Measurements from ENCODE around the gene ASXL2.
A peak's percentile ranks its signal among the peaks of the same experiment; 100 is the strongest.
"Not testable (repeated sequence)": the region's sequence is repeated elsewhere in the genome, so short reads cannot be mapped to it uniquely, and the experiment has no call there.

The ASXL2 gene

DNA sequence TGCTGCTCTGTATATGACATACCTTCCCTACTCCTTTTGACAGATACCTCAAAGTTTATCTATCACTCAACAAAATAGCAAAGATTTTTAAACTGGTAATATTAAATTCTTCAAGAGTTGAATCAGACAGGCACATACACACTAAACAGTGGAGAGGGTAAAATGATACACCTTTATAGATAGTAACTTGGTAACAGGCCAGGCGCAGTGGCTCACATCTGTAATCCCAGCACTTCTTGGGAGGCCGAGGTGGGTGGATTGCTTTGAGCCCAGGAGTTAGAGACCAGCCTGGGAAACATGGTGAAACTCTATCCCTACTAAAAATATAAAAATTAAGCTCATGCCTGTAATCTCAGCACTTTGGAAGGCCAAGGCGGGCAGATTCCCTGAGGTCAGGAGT is 23.2 kb downstream of the ASXL2 start:
- DNase-seq (ENCODE audit: low spot score in 2 of 2) (no peak), ATAC-seq (no peak)
- H3K27ac Mint-ChIP-seq: peak overlapping the region; percentile 92
- peaks cover 18% of the 10 kb centered on the region for H3K36me3 Mint-ChIP-seq
- peaks cover 48% of the 10 kb centered on the region for H3K4me1 Mint-ChIP-seq
- no peaks in the 10 kb centered on the region for H3K9me3 Mint-ChIP-seq
- no peak overlapping the region for H3K4me3 Mint-ChIP-seq

DNA sequence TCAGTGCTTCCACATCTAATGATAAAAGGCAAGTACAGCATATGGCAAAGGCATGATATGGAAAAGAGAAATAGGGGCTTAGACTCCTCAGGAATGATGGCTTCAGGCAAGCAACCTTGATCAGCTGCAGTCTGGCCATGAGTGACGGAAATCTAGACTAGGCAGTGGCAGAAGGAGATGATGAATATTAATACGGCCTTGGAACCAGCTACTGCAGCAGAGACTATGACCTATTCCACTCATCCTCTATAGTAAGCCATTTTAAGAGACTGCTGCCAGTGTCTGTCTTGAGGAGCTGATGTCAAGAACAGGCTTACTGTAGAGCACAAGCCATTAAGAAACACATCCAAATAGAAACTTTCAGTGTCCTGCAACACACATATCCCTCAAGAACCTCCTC is 23.7 kb downstream of the ASXL2 start:
- DNase-seq (ENCODE audit: low spot score in 2 of 2): no peak
- Mint-ChIP-seq H3K4me3 (no peak overlapping the region), H3K36me3 (peaks cover 18% of the 10 kb centered on the region), H3K27ac (peak overlapping the region; percentile 92), H3K4me1 (peaks cover 48% of the 10 kb centered on the region), H3K9me3 (no peaks in the 10 kb centered on the region)
- no peak for ATAC-seq

DNA sequence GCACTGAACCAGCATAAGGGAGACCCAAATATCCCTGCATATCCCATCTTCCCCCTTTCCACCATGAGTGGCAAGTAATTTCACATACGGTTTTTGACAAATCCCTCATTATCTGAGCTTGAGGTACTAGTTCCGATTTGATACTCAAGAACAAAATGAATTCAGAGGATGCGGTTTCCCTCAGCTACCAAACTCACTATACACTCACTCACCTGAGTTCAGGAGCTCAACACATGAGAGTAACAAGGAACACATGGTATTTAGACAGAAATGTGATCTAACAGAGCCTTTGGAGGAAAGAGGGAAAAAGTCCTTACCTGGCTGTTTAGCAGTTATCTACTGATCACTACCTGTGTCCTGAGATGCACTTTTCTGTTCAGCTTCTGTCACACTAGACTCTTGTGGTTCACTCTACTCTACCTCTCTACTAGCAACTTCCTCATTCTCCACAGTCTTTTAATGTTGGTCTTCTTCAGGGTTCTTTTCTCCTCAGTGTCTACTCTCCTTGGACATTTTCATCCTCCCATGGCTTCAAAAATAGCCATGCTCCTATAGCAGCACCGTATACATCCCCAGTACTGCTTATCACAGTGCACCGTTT is 25.1 kb downstream of the ASXL2 start:
- peak overlapping the region; percentile 92 for H3K27ac Mint-ChIP-seq
- peaks cover 48% of the 10 kb centered on the region for H3K4me1 Mint-ChIP-seq
- no peak for DNase-seq (ENCODE audit: low spot score in 2 of 2)
- H3K36me3 Mint-ChIP-seq: peaks cover 23% of the 10 kb centered on the region
- H3K9me3 Mint-ChIP-seq: no peaks in the 10 kb centered on the region
- peak overlapping the region; percentile 69 for H3K4me3 Mint-ChIP-seq
- peak; percentile 32 for ATAC-seq

DNA sequence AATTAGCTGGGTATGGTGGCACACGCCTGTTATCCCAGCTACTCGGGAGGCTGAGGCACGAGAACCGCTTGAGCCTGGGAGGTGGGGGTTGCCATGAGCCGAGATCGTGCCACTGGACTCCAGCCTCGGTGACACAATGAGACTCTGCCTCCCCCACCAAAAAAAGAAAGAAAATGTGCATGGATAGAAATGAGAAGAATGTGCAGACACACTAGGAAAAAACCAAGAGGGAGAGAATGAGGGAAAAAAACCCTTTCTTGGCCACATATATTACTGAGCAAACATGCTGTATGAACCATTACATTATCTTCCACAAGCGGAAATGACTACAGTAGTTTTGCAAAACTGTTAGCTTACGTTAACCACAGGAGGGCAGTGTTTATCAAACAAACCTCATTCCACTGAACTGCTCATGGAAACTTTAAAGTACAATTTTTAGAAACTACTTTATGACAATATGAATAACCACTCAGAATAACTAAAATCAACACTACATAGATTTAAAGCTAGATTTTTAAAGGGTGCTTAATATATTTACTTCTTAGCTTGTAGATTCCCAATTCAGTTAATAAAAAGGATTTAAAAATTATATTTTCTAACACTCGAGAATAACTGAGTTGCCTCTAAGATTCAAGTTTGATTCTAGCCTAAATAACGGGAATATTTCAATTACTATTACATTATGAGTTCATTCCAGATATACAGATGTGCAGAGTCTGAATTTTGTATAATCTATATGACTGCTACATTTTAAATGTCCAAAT is 26.4 kb downstream of the ASXL2 start:
- Mint-ChIP-seq H3K36me3 (peaks cover 23% of the 10 kb centered on the region), H3K4me1 (peaks cover 42% of the 10 kb centered on the region), H3K4me3 (peak overlapping the region; percentile 69), H3K9me3 (no peaks in the 10 kb centered on the region), H3K27ac (peak overlapping the region; percentile 92)
- ATAC-seq: peak; percentile 95
- peak; percentile 10 to 69 for DNase-seq (ENCODE audit: low spot score in 2 of 2)

DNA sequence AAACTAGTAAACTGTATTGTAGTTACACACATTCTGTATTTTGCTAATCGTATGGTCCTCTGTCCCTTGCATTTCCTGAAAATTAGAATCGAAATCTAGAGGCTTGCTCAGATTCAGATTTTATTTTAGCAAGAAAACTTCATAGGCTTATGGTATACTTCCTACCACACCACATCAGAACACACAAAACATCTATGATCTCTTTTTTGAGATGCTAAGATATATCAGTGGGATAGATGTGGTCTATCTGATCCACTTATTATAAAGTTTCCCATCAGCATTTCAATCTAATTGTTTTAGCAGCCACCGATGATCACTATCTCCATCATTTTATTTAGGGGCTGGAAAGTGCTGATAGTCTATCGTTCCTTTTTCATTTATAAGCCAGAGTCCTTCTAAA is 27.9 kb downstream of the ASXL2 start:
- not testable (repeated sequence) for H3K9me3 Mint-ChIP-seq; DNase-seq (ENCODE audit: low spot score in 2 of 2); ATAC-seq
- peaks cover 42% of the 10 kb centered on the region for H3K4me1 Mint-ChIP-seq
- peak overlapping the region; percentile 54 for H3K27ac Mint-ChIP-seq
- peaks cover 20% of the 10 kb centered on the region for H3K36me3 Mint-ChIP-seq
- peak overlapping the region; percentile 69 for H3K4me3 Mint-ChIP-seq

DNA sequence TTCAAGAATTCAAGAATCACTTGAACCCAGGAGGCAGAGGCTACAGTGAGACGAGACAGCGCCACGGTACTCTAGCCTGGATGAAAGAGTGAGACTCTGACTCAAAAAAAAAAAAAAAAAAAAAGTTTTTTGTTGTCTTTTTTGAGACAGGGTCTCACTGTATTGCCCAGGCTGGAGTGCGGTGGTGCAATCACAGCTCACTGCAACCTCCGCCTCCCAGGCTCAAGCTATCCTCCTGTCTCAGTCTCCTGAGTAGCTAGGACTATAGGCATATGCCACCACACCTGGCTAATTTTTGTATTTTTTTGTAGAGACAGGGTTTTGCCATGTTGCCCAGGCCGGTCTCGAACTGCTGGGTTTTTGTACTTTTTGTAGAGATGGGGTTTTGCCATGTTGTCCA is 28.9 kb downstream of the ASXL2 start:
- not testable (repeated sequence) for H3K9me3 Mint-ChIP-seq; DNase-seq (ENCODE audit: low spot score in 2 of 2); H3K4me3 Mint-ChIP-seq; ATAC-seq; H3K27ac Mint-ChIP-seq
- peaks cover 34% of the 10 kb centered on the region for H3K4me1 Mint-ChIP-seq
- peaks cover 21% of the 10 kb centered on the region for H3K36me3 Mint-ChIP-seq

DNA sequence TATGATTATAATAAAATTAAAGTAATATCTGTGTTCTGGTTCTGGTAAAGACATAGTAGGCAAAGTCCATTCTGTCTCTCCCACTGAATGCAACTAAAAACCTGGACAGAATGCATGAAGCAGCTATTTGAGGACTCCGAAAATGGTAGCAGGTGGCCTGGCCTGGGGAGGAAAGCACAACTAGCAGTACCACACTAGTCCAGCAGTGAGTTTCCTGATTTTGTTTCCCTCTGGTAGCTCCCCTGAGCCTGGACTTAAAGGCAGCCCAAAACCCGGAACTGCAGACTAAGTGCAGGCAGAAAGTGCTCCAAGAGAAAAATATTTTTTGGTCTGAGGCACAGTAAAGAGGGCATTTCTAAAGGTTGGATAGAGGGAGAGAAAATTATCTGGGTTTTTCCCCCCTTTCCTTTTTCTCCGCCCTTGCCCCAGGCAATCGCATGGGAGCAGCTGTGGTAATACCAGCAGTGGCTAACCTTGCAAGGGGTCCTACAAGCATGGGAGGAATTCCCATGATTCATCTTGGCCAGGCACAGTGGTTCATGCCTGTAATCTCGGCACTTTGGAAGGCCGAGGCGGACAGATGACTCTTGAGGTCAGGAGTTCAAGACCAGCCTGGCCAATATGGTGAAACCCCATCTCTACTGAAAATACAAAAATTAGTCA is 32.3 kb downstream of the ASXL2 start:
- DNase-seq (ENCODE audit: low spot score in 2 of 2) (no peak), ATAC-seq (no peak)

DNA sequence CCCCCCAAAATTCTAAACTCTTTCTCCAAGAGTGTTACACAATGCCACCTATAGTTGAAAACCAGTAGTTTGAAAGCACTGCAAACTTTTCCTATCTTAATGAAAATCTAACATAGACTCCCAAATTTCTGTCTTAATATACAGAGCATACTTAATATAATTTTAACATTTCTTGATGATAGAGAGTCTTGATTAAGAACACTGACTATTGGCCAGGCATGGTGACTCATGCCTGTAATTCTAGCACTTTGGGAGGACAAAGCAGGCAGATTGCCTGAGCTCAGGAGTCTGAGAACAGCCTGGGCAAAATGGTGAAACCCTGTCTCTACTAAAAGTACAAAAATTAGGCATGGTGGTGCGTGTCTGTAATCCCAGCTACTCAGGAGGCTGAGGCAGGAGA is 34.2 kb downstream of the ASXL2 start:
- no peak overlapping the region for H3K27ac Mint-ChIP-seq
- peaks cover 71% of the 10 kb centered on the region for H3K36me3 Mint-ChIP-seq

More for the DNA sequence above, 32.3 kb downstream of the ASXL2 start:
- Mint-ChIP-seq H3K27ac (no peak overlapping the region), H3K36me3 (peaks cover 54% of the 10 kb centered on the region), H3K9me3 (no peaks in the 10 kb centered on the region), H3K4me1 (peaks cover 6% of the 10 kb centered on the region), H3K4me3 (no peak overlapping the region)

DNA sequence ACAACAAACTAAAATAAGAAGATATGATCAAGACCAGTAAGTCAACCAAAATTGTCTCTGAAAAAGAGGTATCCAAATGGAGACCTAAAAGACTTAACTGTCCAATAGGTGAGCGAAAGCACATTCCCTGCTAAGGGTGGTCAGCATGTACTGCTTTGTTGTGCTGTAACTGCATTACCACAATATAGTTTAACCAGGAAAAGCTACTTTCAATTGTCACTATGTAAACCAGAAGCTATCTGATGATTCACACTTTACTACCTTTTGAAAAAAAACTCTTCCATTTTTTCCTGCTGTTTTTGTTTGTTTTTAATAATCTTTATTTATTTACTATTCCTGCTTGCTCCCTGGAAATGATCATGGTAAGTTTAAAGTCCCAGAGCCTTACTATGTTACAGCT is 36.1 kb downstream of the ASXL2 start:
- Mint-ChIP-seq H3K27ac (no peak overlapping the region), H3K9me3 (no peaks in the 10 kb centered on the region), H3K36me3 (peaks cover 73% of the 10 kb centered on the region), H3K4me1 (peaks cover 8% of the 10 kb centered on the region), H3K4me3 (no peak overlapping the region)
- no peak for ATAC-seq
- DNase-seq (ENCODE audit: low spot score in 2 of 2): no peak

More for the DNA sequence above, 34.2 kb downstream of the ASXL2 start:
- no peak for ATAC-seq
- DNase-seq (ENCODE audit: low spot score in 2 of 2): no peak
- no peaks in the 10 kb centered on the region for H3K9me3 Mint-ChIP-seq
- H3K4me1 Mint-ChIP-seq: no peaks in the 10 kb centered on the region
- no peak overlapping the region for H3K4me3 Mint-ChIP-seq

DNA sequence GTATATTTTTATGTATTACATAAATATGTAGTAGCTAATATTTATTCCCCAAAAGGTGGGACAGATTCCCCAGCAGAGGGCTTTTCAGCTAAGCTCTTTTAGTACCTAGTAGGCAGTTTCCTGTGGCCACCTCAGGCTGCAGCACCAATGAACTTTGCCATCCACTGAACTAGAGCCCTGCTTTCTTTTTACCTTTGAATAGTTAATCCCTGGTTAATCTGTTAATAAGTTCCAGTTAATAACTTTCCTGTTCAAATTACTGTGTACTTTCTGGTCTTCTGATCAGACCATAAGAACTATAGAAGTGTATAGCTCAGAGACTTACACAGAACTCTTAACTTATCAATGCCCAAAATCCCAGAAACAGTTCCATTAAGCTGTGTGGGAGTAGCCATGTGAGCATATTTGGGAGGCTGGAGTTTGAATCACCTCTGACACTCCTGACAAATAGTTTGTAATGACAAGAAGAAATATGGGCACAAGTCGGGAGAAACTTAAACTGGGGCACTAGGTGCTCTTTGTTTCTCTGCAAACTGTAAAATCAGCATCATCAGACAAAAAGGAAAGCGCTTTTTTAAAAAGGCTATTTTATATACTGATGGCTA is 40.0 kb downstream of the ASXL2 start:
- ATAC-seq: no peak
- no peak overlapping the region for H3K27ac Mint-ChIP-seq
- no peaks in the 10 kb centered on the region for H3K9me3 Mint-ChIP-seq
- peaks cover 63% of the 10 kb centered on the region for H3K36me3 Mint-ChIP-seq
- peaks cover 14% of the 10 kb centered on the region for H3K4me1 Mint-ChIP-seq
- H3K4me3 Mint-ChIP-seq: no peak overlapping the region
- DNase-seq (ENCODE audit: low spot score in 2 of 2): no peak

DNA sequence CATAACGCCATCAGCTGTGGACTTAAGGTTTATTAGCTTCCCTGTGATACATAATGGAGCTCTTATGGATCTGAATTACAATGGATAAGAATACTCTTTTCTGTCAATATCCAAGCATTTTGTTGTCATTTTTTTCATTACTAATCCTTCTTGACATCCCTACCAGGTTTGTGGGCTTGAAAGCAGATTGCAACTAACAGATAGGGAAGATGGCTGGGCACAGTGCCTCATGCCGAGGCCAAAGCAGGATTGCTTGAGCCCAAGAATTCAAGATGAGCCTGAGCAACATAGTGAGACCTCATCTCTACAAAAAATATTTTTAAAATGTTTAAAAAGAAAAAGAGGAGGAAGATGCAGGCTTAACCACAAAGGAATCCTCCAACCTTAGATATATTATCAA is 42.4 kb downstream of the ASXL2 start:
- Mint-ChIP-seq H3K9me3 (peaks cover 3% of the 10 kb centered on the region), H3K4me3 (no peak overlapping the region), H3K36me3 (peaks cover 47% of the 10 kb centered on the region), H3K4me1 (peaks cover 33% of the 10 kb centered on the region), H3K27ac (no peak overlapping the region)
- ATAC-seq (no peak), DNase-seq (ENCODE audit: low spot score in 2 of 2) (no peak)

DNA sequence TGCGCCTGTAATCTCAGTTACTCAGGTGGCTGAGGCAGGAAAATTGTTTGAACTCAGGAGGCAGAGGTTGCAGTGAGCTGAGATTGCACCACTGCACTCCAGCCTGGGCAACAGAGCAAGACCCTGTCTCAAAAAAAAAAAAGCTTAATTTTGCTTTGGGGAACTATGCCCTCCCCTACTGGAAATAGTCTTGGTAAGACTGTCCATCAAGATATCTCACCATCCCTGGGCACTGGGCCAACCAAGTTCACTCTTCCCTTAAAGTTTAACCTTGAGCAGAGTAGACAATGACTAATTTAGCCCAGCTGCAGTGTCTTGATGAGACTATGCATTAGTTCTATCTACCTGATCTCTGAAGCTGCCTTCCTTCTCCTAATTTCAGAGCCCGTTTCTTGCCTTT is 44.7 kb downstream of the ASXL2 start:
- no peak overlapping the region for H3K4me3 Mint-ChIP-seq
- peaks cover 35% of the 10 kb centered on the region for H3K36me3 Mint-ChIP-seq
- H3K27ac Mint-ChIP-seq: no peak overlapping the region
- H3K4me1 Mint-ChIP-seq: peaks cover 49% of the 10 kb centered on the region
- H3K9me3 Mint-ChIP-seq: peaks cover 3% of the 10 kb centered on the region
- DNase-seq (ENCODE audit: low spot score in 2 of 2) (no peak), ATAC-seq (no peak)

DNA sequence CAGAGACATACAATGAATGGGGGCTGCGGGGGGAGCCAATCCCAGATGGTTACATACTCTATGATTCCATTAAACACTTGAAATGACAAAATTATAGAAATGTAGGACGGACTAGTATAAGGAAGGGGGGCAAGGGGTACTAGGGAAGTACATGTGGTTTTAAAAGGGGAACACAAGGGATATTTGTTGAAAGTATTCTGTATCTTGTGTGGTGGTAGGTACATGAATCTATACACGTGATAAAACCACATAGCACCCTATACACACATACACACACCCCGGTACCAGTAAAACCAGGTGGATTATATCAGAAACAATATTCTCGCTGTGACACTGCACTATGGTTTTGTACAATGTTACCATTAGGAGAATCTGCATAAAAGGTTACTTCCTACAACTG is 45.4 kb downstream of the ASXL2 start:
- ATAC-seq (no peak), DNase-seq (ENCODE audit: low spot score in 2 of 2) (no peak)
- H3K36me3 Mint-ChIP-seq: peaks cover 35% of the 10 kb centered on the region
- H3K4me3 Mint-ChIP-seq: peak overlapping the region; percentile 53
- H3K27ac Mint-ChIP-seq: peak overlapping the region; percentile 86
- peaks cover 3% of the 10 kb centered on the region for H3K9me3 Mint-ChIP-seq
- peaks cover 44% of the 10 kb centered on the region for H3K4me1 Mint-ChIP-seq

DNA sequence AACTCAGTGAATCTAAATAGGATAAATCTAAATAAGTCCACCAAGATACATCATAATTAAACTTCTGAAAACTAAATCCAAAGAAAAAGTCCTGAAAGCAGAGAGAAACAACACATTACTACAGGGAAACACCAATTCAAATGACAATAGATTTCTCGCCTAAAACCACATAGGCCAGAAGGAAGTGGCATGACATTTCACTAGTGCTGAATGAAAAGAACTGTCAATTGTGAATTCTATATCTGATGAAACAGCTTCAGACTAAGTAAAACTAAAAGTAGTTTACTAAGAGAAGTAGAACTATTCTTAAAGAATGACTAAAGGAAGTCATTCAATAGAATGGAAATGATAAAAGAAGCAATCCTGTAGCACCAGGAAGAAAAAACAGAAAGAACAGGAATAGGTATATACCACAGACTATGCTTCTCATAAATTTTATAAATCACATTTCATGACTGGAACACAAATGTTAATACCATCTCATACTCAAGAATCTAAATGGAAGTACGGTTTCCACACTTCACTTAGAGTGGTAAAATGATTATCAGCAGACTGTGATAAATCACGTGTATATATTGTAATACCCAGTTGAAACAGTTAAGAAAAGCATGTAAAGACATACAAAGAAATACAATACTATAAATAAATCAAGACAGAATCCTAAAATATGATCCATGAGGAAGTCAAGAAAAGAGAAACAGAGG is 46.4 kb downstream of the ASXL2 start:
- Mint-ChIP-seq H3K9me3 (peaks cover 3% of the 10 kb centered on the region), H3K4me3 (peak overlapping the region; percentile 53), H3K4me1 (peaks cover 44% of the 10 kb centered on the region), H3K36me3 (peaks cover 25% of the 10 kb centered on the region), H3K27ac (peak overlapping the region; percentile 86)
- no peak for DNase-seq (ENCODE audit: low spot score in 2 of 2)
- peak; percentile 96 for ATAC-seq

DNA sequence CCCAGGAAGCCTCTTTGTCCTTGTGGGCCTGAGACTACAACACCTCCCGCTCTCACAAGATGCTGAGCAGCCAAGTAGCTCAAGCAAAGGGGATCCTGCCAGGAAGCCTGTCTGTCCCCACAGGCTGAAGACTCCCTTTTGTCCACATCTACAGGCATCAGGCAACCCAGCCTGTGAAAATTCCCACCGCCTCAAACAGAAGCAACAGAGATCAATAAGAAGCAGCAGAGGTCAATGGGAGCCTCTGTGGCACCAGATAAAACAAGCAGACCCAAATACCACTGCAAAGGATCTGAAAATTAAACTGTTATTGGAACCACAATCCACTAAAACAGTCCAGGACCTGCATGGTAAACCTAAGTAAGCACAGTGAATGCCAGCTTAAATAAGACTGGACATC is 48.5 kb downstream of the ASXL2 start:
- no peak for ATAC-seq
- no peak for DNase-seq (ENCODE audit: low spot score in 2 of 2)
- H3K9me3 Mint-ChIP-seq: peaks cover 3% of the 10 kb centered on the region
- peak overlapping the region; percentile 40 for H3K27ac Mint-ChIP-seq
- H3K4me1 Mint-ChIP-seq: peaks cover 60% of the 10 kb centered on the region
- H3K36me3 Mint-ChIP-seq: peaks cover 15% of the 10 kb centered on the region
- H3K4me3 Mint-ChIP-seq: peak overlapping the region; percentile 53

All from stimulated activated effector memory CD8-positive, alpha-beta T cell treated with anti-CD3 and anti-CD28 coated beads, Interleukin-12 subunit alpha, Interleukin-12 subunit beta, amount 100 ng/mL, for 72 hours (primary cell).